ENCODE data around the gene HS2ST1.

The HS2ST1 gene

DNA sequence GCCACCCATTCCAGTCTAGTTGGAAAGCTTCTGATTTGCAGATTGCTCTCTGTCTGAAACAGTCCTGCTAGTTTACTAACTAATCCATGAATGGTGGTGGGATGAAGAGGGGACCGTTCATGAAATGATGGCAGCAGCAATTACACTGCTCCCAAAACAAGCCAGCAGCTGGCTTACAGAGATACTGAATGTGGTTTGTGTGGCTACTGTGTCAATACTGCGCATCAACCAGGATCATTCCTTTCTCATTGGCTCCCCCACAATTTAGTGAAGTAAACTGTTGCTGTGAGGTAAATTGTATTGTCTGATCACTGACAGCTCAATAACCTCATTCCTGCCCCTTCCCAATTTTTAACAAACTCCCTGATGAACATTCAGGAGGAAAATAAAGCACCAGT, 222.9 kb downstream of the HS2ST1 start:
- TF ChIP-seq, protein P1, sequence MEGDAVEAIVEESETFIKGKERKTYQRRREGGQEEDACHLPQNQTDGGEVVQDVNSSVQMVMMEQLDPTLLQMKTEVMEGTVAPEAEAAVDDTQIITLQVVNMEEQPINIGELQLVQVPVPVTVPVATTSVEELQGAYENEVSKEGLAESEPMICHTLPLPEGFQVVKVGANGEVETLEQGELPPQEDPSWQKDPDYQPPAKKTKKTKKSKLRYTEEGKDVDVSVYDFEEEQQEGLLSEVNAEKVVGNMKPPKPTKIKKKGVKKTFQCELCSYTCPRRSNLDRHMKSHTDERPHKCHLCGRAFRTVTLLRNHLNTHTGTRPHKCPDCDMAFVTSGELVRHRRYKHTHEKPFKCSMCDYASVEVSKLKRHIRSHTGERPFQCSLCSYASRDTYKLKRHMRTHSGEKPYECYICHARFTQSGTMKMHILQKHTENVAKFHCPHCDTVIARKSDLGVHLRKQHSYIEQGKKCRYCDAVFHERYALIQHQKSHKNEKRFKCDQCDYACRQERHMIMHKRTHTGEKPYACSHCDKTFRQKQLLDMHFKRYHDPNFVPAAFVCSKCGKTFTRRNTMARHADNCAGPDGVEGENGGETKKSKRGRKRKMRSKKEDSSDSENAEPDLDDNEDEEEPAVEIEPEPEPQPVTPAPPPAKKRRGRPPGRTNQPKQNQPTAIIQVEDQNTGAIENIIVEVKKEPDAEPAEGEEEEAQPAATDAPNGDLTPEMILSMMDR (conservative IDR thresholded peaks at IDR 0.05; ENCODE audit: low read depth, low read length), result no peak
- H3K4me3 ChIP-seq (ENCODE audit: low read depth, low read length), result no peak overlapping the region
- no peak for DNase-seq (ENCODE audit: low read depth)

DNA sequence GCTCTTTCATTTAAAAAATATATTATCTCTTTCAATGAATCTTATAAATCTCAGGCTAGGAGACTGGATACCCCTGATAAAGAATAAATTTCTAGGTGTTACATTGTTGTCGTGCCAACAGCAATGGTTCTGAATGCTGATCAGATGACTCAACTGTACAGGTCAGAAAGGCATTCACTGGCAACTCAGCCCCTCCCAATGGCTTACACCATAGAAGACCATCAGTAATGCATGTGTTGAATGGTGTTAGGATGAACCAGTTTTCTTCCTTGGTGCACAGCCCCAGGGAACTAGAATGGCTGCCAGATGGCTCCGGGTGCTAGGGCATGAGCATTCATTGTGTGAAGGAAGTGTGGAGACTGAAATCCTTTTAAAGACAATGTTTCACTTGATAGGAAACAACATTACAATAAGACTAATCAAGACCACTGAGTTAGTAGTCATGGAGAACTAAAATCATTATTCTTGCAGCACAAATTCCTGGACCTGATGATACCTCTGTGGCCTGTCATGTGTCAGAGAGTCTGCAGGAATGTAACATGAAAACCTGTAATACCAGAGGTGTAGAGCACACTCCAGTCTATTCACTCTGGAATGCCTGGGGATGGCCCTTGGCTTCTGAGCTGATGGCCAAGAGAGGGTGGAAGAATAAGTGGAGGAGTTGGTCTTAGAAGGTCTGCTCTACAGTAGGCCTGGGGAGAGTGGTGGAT, 226.6 kb downstream of the HS2ST1 start:
- TF ChIP-seq, protein P1 (conservative IDR thresholded peaks at IDR 0.05; ENCODE audit: low read depth, low read length), result no peak
- no peak overlapping the region for H3K4me3 ChIP-seq (ENCODE audit: low read depth, low read length)
- peak; percentile 62 for DNase-seq (ENCODE audit: low read depth)

DNA sequence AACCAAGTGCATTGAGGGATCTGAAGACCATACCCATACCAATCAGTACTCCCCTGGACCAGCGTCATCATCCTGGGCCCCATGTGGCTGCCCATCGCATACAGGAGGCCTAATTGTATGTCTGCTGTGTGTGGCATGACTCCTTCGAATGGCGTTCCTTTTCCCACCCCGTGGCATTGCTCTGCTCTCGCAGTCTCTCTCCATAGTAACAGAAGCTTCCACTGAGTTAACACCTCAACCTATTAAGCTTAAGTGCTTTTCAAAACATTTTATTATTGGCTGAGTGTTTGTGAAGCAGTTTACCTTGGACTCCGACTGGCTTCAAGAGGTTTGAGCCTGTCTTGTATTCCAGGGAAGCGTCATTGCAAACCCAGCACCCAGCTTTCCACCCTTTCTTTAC, 227.1 kb downstream of the HS2ST1 start:
- TF ChIP-seq, protein P1 (conservative IDR thresholded peaks at IDR 0.05; ENCODE audit: low read depth, low read length), result no peak
- H3K4me3 ChIP-seq (ENCODE audit: low read depth, low read length), result no peak overlapping the region
- no peak for DNase-seq (ENCODE audit: low read depth)

DNA sequence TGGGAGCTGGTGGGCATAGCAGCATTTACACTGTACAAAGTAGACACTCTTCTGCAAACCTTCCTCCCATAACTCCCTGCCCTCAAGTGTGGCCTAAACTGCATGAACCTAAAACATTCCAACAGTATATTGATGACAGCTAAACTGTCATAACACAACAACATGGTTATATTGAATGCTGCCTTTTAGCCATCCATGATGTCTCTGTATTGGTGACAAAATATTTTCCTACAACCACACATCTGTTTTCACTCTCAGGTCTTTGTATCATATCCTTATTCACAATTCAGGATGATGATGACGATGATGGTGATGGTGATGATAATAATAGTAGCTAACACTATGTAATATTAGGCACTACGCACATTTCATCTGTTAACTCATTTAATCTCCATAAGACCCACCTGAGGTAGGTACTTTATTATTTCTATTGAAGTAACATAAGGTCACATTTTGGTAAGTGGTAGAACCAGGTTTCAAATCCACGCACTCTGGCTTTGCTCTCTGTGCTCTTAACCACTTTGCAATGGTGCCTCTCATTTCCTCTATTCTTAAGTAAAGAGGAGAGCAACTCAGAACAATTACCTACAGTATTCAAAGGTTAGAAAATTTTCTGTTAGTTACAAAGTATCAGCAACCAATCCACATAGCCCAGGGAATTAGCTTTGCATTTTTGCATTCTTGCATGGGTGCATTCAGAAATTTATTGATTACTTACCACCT, 229.1 kb downstream of the HS2ST1 start:
- TF ChIP-seq, protein P1 (conservative IDR thresholded peaks at IDR 0.05; ENCODE audit: low read depth, low read length), result no peak
- no peak overlapping the region for H3K4me3 ChIP-seq (ENCODE audit: low read depth, low read length)
- DNase-seq (ENCODE audit: low read depth), result no peak

DNA sequence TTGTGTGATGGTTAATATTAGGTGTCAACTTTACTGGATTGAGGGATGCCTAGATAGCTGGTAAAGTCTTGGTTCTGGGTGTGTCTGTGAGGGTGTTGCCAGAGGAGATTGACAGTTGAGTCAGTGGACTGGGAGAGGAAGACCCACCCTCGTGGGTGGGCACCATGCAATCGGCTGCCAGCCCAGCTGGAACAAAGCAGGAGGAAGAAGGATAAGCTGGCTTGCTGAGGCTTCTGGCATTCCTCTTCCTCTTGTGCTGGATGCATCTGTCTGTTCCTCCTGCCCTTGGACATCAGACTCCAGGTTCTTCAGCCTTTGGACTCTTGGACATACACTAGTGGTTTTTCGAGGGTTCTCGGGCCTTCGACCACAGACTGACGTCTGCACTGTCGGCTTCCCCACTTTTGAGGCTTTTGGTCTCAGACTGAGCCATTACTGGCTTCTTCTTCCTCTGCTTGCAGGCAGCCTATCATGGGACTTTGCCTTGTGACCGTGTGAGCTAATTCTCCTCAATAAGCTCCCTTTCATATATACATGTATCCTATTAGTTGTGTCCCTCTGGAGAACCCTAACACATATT, 230.0 kb downstream of the HS2ST1 start:
- TF ChIP-seq, protein P1 (conservative IDR thresholded peaks at IDR 0.05; ENCODE audit: low read depth, low read length), result no peak
- H3K4me3 ChIP-seq (ENCODE audit: low read depth, low read length), result no peak overlapping the region
- no peak for DNase-seq (ENCODE audit: low read depth)

DNA sequence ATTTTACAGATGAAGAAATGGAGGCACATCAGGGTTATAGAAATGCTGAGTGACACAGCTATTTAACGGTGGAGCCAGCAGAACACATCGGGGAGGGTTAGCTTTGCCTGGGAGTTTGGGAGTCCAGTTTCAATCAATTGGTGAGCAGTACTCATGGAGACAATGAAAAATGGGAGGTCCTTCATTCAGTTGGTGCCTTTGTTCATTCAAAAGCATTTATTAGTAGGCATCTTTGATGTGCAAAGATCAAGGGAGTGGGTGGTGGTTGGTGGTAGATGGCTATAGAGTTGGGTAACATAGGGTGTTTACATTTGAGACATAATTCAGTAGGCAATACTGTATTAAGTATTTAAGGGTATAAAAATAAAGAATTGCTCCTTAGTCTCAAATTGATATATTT, 230.5 kb downstream of the HS2ST1 start:
- TF ChIP-seq, protein P1 (conservative IDR thresholded peaks at IDR 0.05; ENCODE audit: low read depth, low read length), result no peak
- H3K4me3 ChIP-seq (ENCODE audit: low read depth, low read length), result no peak overlapping the region
- no peak for DNase-seq (ENCODE audit: low read depth)
